IPS-20b (cell line): Measurements from ENCODE around the gene CCDC12.

Experiments used
- H3K27ac ChIP-seq: one replicate; pipeline ENCODE4 v1.5.1; 2013; ENCODE audit warnings: low read length
- H3K27me3 ChIP-seq: 2 replicates; pipeline ENCODE4 v1.6.1; 2013; ENCODE audit warnings: mild to moderate bottlenecking, low read length, inconsistent platforms; ENCODE audit not compliant: insufficient read depth
- H3K36me3 ChIP-seq: 2 replicates; pipeline ENCODE4 v1.6.1; 2013; ENCODE audit warnings: low read depth, mild to moderate bottlenecking, inconsistent platforms, low read length, moderate library complexity; ENCODE audit not compliant: insufficient read depth
- H3K4me1 ChIP-seq: 2 replicates; pipeline ENCODE4 v1.6.1; 2013; ENCODE audit warnings: mild to moderate bottlenecking, control low read depth, inconsistent platforms, low read length, moderate library complexity; ENCODE audit not compliant: insufficient read depth
- H3K4me3 ChIP-seq: 2 replicates; pipeline ENCODE4 v1.5.1; 2013; ENCODE audit warnings: mild to moderate bottlenecking, low read length, inconsistent platforms
- H3K9ac ChIP-seq: 2 replicates; pipeline ENCODE4 v1.6.1; 2013; ENCODE audit warnings: low read depth, mild to moderate bottlenecking, inconsistent platforms, low read length, moderate library complexity
- H3K9me3 ChIP-seq: 2 replicates; pipeline ENCODE4 v1.6.1; 2013; ENCODE audit warnings: mild to moderate bottlenecking, low read depth, low read length, inconsistent platforms; ENCODE audit not compliant: insufficient read depth

CCDC12 gene

DNA sequence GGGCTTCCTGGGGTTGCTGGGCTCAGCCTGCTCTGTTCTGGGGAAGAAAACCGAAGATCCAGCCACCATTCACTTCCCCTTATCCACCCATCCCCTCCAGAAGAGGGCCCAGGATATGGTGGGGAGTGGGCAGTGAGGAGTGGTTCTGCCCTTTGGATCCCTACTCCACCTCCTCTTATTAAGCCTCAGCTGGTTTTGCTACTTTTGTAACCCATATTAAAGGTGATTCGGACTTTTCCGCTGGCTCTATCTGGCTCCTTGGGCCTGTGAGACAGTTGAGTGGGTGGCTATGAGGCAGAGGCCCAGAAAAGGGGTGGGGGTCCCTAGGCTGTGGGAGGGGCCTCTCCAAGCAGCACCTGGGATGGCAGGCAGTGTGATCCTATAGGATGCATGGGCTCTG lies 36.7 kb upstream of the CCDC12 start:
- H3K4me1 ChIP-seq, result peaks cover 13% of the 10 kb centered on the region
- H3K36me3 ChIP-seq, result peaks cover 26% of the 10 kb centered on the region
- H3K4me3 ChIP-seq, result no peak overlapping the region
- no peaks in the 10 kb centered on the region for H3K27me3 ChIP-seq
- no peak overlapping the region for H3K9ac ChIP-seq
- no peaks in the 10 kb centered on the region for H3K9me3 ChIP-seq
- no peak overlapping the region for H3K27ac ChIP-seq

DNA sequence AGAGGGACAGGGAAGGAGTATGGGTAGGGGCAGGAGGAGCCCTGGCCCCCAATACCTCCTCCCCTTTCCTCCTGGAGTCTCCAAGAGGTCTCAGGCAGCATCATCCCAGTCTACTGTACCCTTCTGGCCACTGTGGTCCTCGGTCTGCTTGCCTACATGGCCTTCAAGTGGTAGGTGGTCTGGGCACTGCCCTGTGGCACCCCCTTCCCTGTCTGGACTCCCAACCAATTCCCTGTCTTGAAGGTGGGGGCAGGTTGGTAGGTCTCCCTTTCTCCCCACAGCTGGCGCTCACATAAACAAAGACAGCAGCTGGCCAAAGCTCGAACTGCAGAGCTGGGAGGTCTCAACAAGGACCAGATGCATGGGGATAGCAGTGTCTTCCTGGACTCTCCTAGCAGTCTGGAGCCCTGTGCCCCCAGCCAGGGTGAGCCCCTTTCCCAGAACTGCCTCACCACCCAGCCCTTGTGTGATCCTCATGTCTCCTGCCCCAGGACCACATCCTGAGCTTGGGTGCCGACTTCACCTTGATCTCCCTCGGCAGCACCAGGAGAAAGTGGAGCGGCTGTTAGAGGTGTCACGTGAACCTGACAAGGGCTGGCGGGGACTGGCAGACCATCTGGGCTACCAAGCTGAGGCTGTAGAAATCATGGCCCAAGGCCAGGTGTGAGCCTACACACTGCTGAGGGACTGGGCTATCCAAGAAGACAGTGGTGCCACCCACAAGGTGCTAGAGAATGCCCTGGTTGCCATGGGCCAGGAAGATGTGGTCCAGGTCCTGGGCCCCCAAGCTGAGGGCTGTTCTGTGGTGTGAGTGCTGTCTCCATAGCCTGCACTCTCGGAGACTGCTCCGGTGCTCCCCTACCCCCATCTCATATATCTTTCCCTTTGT lies 36.0 kb upstream of the CCDC12 start:
- Histone ChIP-seq H3K27me3 (no peaks in the 10 kb centered on the region), H3K9me3 (no peaks in the 10 kb centered on the region), H3K9ac (no peak overlapping the region), H3K4me3 (no peak overlapping the region), H3K27ac (no peak overlapping the region), H3K4me1 (peaks cover 13% of the 10 kb centered on the region), H3K36me3 (peaks cover 19% of the 10 kb centered on the region)

DNA sequence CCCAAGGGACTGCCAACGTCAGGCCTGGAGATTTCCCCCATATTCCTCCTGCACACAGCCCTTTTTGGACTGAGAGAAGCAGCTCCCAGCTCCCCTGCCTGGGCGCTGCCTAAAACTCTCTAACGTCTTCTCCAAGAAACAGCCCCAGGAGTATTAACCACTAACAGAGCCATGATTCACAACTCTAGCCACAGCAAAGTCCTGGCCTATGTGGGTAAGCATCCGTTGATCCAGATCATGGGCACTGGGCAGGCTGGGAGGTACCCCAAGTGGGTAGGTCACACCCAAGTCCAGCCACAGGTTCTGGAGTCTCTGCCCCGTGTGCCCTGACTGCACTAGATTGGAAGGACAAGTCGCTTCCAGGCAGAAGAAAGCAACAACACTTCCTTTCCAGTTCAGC lies 34.8 kb upstream of the CCDC12 start:
- H3K36me3 ChIP-seq, result peaks cover 16% of the 10 kb centered on the region
- H3K4me3 ChIP-seq, result no peak overlapping the region
- H3K27ac ChIP-seq, result no peak overlapping the region
- H3K9ac ChIP-seq, result no peak overlapping the region
- H3K27me3 ChIP-seq, result no peaks in the 10 kb centered on the region
- H3K9me3 ChIP-seq, result no peaks in the 10 kb centered on the region
- H3K4me1 ChIP-seq, result peaks cover 13% of the 10 kb centered on the region

DNA sequence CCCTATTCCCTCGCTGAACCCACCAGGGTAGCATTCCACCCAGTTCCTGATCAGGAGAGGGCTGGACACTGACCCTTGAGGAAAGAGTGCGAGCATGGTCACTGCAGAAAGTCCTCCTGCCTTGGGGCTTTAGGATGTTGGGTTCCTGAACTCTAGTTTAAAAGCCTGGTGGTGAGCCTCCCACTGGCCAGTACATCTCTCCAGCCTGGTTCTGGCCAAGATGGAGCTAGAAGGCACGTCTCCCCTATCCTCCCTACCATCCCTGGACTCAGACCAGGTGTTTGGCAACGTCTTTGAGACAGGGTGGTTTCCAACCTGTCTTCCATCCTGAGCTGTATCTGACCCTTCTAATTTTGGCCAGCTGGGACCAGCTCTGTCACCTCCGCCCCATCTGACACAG lies 34.4 kb upstream of the CCDC12 start:
- Histone ChIP-seq H3K4me3 (no peak overlapping the region), H3K27ac (no peak overlapping the region), H3K9ac (no peak overlapping the region), H3K4me1 (peaks cover 8% of the 10 kb centered on the region; the same call in 1 of the 2 replicates), H3K9me3 (no peaks in the 10 kb centered on the region), H3K36me3 (peaks cover 18% of the 10 kb centered on the region), H3K27me3 (no peaks in the 10 kb centered on the region)

DNA sequence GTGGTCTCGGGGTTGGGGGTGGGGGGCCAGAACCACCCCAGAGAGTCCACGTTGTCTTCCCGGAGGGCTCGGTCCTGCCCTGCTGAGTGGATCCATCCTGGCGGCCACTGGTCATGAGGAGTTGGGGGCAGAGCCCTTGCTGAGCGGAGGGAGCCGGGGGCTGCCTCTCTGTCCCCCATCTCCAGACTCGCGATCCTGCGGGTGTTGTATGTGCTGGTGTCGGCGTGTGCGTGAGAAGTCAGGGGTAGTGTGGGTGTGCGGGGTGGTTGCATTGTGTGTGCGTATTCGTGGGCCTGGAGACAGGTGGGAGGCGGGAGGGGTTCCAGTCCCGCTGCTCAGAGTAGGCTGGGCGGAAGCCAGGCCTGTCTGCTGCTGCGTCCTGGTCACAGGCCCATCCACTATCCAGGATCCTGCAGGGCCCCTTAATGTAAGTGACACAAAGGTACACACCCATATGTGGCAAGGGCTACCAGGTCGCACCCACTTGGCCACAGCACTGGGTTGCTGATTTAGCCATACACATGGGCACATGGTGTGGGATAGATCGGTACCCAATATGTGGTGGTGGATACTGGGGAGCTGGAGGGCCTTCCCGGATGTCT lies 33.7 kb upstream of the CCDC12 start:
- Histone ChIP-seq H3K9ac (peak overlapping the region; percentile 95; the same call in 1 of the 2 replicates), H3K4me1 (peaks cover 8% of the 10 kb centered on the region; the same call in 1 of the 2 replicates), H3K9me3 (no peaks in the 10 kb centered on the region), H3K27ac (peak overlapping the region; percentile 88), H3K4me3 (peak overlapping the region; percentile 75; the same call in 1 of the 2 replicates), H3K36me3 (peaks cover 23% of the 10 kb centered on the region), H3K27me3 (no peaks in the 10 kb centered on the region)

DNA sequence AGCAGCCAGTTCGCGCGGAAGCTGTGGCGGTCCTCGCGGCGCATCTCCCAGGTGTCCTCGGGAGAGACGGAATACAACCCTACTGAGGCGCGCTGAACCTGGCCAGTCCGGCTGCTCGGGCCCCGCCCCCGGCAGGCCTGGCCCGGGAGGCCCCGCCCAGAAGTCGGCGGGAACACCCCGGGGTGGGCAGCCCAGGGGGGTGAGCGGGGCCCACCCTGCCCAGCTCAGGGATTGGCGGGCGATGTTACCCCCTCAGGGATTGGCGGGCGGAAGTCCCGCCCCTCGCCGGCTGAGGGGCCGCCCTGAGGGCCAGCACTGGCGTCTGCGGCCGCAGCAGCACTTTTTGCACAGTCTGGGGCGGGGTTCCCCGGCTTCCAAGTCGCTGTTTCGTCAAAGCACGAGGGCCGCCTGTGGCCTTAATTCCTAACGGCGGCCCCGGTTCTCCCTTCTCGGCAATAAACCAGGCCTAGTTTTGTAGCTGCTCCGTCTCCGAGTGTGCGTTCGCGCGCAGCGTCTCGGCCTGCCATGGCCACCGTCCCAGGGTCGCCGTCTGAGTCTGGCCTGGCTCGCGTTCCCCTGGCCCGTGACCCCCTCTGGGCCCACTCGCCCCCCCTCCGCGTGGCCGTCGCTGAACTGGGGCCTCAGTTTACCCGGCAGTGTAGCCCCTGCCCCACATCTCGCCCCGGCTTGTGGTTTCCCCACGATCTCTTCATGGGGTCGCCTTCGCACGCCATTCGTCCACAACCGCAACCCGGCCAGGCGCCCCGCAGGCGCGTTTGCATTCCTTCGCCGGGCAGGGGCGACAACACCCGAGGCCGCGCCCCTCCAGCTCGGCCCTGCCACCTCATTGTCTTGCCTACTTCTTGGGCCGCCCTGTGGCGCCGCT lies 32.9 kb upstream of the CCDC12 start:
- Histone ChIP-seq H3K27me3 (no peaks in the 10 kb centered on the region), H3K9ac (peak overlapping the region; percentile 95), H3K36me3 (peaks cover 28% of the 10 kb centered on the region), H3K4me1 (peaks cover 8% of the 10 kb centered on the region; the same call in 1 of the 2 replicates), H3K27ac (peak overlapping the region; percentile 88), H3K9me3 (no peaks in the 10 kb centered on the region), H3K4me3 (peak overlapping the region; percentile 75)

DNA sequence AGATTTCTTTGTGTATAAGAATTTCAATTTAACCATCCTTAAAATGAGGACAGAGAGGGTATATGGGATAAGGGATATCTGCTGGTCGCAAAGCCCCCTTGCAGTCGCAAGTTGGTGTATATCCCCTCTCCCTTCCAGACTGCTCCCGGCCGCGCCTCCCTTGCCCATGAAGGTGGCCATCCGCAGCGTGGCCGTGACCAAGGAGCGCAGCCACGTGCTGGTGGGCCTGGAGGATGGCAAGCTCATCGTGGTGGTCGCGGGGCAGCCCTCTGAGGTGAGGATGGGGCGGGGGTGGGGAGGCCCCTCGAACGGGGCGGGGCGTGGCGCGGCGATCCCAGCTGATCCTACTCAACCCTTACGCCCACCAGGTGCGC lies 32.3 kb upstream of the CCDC12 start:
- Histone ChIP-seq H3K4me3 (peak overlapping the region; percentile 75), H3K36me3 (peaks cover 34% of the 10 kb centered on the region; the same call in 1 of the 2 replicates), H3K9ac (peak overlapping the region; percentile 95; the same call in 1 of the 2 replicates), H3K27me3 (no peaks in the 10 kb centered on the region), H3K4me1 (peaks cover 8% of the 10 kb centered on the region; the same call in 1 of the 2 replicates), H3K27ac (peak overlapping the region; percentile 56), H3K9me3 (no peaks in the 10 kb centered on the region)

DNA sequence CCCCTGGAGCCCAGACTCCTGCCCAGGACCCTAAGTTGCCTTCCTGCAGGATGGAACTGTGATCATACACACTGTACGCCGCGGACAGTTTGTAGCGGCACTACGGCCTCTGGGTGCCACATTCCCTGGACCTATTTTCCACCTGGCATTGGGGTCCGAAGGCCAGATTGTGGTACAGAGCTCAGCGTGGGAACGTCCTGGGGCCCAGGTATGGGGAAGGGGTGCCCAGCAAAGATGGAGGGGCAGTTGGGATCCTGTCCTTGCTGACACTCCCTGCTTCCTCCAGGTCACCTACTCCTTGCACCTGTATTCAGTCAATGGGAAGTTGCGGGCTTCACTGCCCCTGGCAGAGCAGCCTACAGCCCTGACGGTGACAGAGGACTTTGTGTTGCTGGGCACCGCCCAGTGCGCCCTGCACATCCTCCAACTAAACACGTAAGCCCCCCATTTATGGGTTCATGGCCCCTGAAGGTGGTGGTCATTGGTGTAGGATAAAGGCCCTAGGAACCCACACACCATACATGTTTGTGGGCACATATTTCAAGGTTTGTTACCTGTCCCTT lies 31.8 kb upstream of the CCDC12 start:
- peaks cover 39% of the 10 kb centered on the region; the same call in 1 of the 2 replicates for H3K36me3 ChIP-seq
- H3K4me1 ChIP-seq, result peaks cover 8% of the 10 kb centered on the region; the same call in 1 of the 2 replicates
- peak overlapping the region; percentile 95; the same call in 1 of the 2 replicates for H3K9ac ChIP-seq
- H3K27ac ChIP-seq, result no peak overlapping the region
- H3K4me3 ChIP-seq, result peak overlapping the region; percentile 75
- H3K9me3 ChIP-seq, result no peaks in the 10 kb centered on the region
- H3K27me3 ChIP-seq, result no peaks in the 10 kb centered on the region

DNA sequence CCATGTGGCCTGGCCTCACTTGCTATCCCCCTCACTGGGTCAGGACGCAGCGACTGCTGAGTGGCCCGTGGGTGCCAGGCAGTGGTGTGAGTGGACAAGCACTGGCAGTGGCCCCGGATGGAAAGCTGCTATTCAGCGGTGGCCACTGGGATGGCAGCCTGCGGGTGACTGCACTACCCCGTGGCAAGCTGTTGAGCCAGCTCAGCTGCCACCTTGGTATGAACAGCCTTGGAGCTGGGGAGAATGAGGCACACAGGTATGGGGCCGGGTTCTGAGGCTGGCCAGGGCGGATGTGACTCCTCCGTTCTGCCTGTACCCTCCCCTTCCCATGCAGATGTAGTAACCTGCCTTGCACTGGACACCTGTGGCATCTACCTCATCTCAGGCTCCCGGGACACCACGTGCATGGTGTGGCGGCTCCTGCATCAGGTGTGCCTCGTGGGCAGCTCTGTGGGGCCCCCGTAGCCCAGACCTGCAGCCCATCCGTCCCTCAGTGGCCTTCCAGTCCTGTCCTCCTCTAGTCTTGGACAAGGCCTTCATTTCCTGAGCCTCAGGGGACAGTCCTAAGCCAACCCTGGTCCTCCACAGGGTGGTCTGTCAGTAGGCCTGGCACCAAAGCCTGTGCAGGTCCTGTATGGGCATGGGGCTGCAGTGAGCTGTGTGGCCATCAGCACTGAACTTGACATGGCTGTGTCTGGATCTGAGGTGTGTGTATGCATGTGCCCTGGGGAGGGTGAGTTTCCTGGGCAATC lies 31.1 kb upstream of the CCDC12 start:
- H3K27ac ChIP-seq, result no peak overlapping the region
- H3K9ac ChIP-seq, result no peak overlapping the region
- H3K36me3 ChIP-seq, result peaks cover 46% of the 10 kb centered on the region

DNA sequence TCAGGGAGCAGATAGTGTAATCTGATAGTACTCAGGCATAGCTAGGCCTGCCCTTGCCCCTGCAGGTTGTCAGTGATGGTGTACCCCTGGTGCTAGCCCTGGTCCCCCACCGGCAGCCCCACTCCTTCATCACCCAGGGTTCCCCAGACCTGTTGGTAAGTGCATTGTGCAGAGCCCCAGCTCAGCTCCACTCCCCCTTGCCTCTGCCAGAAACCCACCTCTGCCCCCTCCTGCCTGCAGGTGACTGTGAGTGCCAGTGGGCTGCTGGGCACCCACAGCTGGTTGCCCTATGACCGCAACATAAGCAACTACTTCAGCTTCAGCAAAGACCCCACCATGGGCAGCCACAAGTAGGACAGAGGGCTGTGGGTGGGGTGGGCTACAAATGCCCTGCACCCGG lies 30.5 kb upstream of the CCDC12 start:
- Histone ChIP-seq H3K27ac (no peak overlapping the region), H3K4me1 (peaks cover 8% of the 10 kb centered on the region; the same call in 1 of the 2 replicates), H3K36me3 (peaks cover 49% of the 10 kb centered on the region)

More for the DNA sequence above, 31.1 kb upstream of the CCDC12 start:
- Histone ChIP-seq H3K27me3 (no peaks in the 10 kb centered on the region), H3K4me1 (peaks cover 8% of the 10 kb centered on the region; the same call in 1 of the 2 replicates), H3K4me3 (no peak overlapping the region), H3K9me3 (no peaks in the 10 kb centered on the region)

More for the DNA sequence above, 30.5 kb upstream of the CCDC12 start:
- no peaks in the 10 kb centered on the region for H3K9me3 ChIP-seq
- no peak overlapping the region for H3K9ac ChIP-seq
- no peaks in the 10 kb centered on the region for H3K27me3 ChIP-seq
- no peak overlapping the region for H3K4me3 ChIP-seq
